SK-N-MC (cell line): ENCODE results near the gene CFAP77.

Experiments used
- EZH2 ChIP-seq: fragments of 200-600 bp; sonication (generic); IDR thresholded peaks from one replicate; pipeline ENCODE4 v1.6.1; 2017; ENCODE audit warnings: antibody characterized with exemption
- POLR2AphosphoS5 ChIP-seq: IDR thresholded peaks from 2 replicates; pipeline ENCODE4 v1.6.1; 2012; ENCODE audit warnings: mild to moderate bottlenecking, low read depth, low read length, borderline replicate concordance

DNA sequence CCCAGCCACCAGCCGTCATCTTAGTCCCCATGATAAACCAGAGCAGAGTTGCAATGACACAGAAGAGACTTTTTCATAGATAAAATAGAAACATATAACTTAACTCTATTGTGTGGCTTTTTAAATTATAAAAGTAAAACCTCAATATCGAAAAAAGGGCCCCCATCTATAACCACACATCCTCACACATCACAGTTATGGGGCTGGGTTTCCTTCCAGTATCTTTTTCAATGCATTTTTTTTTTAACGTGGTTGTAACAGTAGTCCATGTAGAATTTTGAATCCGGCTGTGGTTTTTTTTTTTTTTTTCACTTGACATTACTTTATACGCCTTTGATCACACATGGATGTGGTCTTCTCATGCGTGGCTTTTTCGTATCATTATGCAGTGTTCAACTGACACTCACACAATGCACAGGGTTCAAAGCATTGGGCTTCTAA is 77.4 kb downstream of the CFAP77 start:
- no peak for TF ChIP-seq EZH2
- no peak for TF ChIP-seq POLR2AphosphoS5
